Neural progenitor cell (in vitro differentiated cells): Measurements from ENCODE around the gene SCCPDH.

Experiments used
- CTCF ChIP-seq: fragments of 200-600 bp; sonication (generic); IDR thresholded peaks from 2 replicates; pipeline ENCODE4 v1.5.1; 2017; ENCODE audit warnings: antibody characterized with exemption, mild to moderate bottlenecking
- EZH2 ChIP-seq: fragments of 200-600 bp; sonication (generic); IDR thresholded peaks from 2 replicates; pipeline ENCODE4 v1.6.1; 2017; ENCODE audit warnings: antibody characterized with exemption, mild to moderate bottlenecking, moderate library complexity
- EZH2phosphoT487 ChIP-seq: fragments of 200-600 bp; sonication (generic); IDR thresholded peaks from 2 replicates; pipeline ENCODE4 v1.6.1; 2017; ENCODE audit warnings: antibody characterized with exemption

- no peak for TF ChIP-seq EZH2phosphoT487
- TF ChIP-seq CTCF: no peak
- TF ChIP-seq EZH2: no peak
These were observed 46.4 kb upstream of the SCCPDH start for GRCh38 chr1:246677842-246678241.
